Effector memory CD4-positive, alpha-beta T cell (primary cell): ENCODE measurements around the gene TXNRD2.

Experiments used
- DNase-seq, 3 donors: peaks; one replicate each; pipeline ENCODE4 v3.0.0-alpha.2; 2020
- H3K27ac ChIP-seq: 2 replicates; pipeline ENCODE4 v1.7.0; 2013; ENCODE audit warnings: mild to moderate bottlenecking, low read length, moderate library complexity; ENCODE audit not compliant: insufficient read depth, poor library complexity, severe bottlenecking
- H3K27me3 ChIP-seq: replicated peaks from 2 replicates; pipeline ENCODE4 v1.7.0; 2013; ENCODE audit warnings: mild to moderate bottlenecking, low read length; ENCODE audit not compliant: insufficient read depth, control insufficient read depth, poor library complexity, severe bottlenecking
- H3K36me3 ChIP-seq: 2 replicates; pipeline ENCODE4 v1.7.0; 2013; ENCODE audit warnings: mild to moderate bottlenecking, low read length, moderate library complexity; ENCODE audit not compliant: control insufficient read depth, insufficient read depth
- H3K4me1 ChIP-seq: 2 replicates; pipeline ENCODE4 v1.7.0; 2013; ENCODE audit warnings: low read length, mild to moderate bottlenecking; ENCODE audit not compliant: control insufficient read depth, insufficient read depth, poor library complexity, severe bottlenecking
- H3K4me3 ChIP-seq: 2 replicates; pipeline ENCODE4 v1.7.0; 2013; ENCODE audit warnings: low read length, low read depth, mild to moderate bottlenecking; ENCODE audit not compliant: insufficient read depth, poor library complexity, severe bottlenecking
- H3K9me3 ChIP-seq: 2 replicates; pipeline ENCODE4 v1.7.0; 2013; ENCODE audit warnings: mild to moderate bottlenecking, low read length, moderate library complexity; ENCODE audit not compliant: control insufficient read depth

Gene TXNRD2

DNA sequence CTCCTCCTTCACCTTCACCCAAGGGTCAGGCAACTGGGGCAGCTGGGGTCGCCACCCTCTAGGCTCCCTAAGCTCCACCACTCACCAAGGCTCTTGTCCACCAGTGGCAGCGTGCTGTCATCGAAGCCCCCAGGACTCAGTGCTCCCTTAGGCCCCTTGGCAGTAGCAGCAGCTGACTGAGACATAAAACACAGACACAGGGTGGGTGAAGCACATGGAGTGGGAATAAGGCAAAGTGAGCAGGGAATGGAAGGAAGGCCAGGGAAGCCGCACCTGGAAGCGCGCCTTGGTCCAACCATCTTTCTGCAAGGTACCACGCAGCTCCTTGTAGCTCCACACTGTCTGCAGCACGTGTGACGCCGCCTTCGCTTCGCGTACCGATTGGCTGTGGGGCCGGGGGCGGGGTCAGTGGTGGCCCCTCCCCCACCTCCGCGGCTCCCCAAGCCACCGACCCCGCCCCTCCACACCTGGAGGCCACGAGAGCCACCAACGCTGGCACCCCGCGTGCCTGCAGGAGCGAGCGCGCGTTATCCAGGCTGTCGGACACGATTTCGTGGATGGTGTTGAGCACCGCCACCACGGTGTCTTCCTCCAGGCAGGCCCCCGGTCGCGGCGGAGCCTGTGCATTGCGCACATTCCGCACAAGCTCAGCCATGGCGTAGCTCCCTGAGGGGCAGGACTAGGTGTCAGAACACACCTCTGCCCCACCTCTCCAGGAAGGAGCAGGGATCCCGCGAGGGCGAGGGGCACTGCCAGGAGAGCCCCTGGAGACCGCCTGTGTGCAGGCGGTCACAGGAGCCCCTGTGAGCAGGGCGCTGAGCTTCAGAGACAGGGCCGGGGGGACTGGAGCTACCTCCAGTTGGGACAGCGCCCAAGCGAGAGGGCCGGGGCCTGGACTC, 31.3 kb upstream of the TXNRD2 start:
- H3K27ac ChIP-seq = no peak overlapping the region
- no peak for DNase-seq
- H3K9me3 ChIP-seq = no peaks in the 10 kb centered on the region
- H3K4me3 ChIP-seq = no peak overlapping the region
- no peaks in the 10 kb centered on the region for H3K36me3 ChIP-seq
- H3K4me1 ChIP-seq = peaks cover 4% of the 10 kb centered on the region
- no peaks in the 10 kb centered on the region for H3K27me3 ChIP-seq

DNA sequence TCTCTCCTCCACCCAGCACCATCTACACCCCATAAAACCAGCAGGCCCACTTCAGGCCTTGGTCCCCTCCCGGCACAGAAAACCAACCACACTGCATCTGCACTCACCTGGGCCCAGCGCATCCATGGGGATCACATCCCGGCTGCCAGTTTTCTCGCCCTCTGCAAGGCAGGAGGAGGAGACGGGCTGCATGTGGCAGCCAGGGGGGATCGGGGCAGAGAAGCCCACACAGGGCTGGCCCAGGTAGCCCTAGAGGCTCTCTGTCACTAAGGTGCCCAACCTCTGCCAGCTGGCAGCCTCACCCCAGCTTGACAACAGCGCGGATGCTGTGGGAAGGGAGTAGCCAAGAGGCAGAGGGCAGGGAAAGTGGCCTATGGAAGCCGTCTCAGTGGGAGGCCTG, 30.6 kb upstream of the TXNRD2 start:
- DNase-seq = no peak
- H3K4me3 ChIP-seq = no peak overlapping the region
- peaks cover 4% of the 10 kb centered on the region for H3K4me1 ChIP-seq
- no peaks in the 10 kb centered on the region for H3K27me3 ChIP-seq
- no peaks in the 10 kb centered on the region for H3K9me3 ChIP-seq
- no peaks in the 10 kb centered on the region for H3K36me3 ChIP-seq
- no peak overlapping the region for H3K27ac ChIP-seq

DNA sequence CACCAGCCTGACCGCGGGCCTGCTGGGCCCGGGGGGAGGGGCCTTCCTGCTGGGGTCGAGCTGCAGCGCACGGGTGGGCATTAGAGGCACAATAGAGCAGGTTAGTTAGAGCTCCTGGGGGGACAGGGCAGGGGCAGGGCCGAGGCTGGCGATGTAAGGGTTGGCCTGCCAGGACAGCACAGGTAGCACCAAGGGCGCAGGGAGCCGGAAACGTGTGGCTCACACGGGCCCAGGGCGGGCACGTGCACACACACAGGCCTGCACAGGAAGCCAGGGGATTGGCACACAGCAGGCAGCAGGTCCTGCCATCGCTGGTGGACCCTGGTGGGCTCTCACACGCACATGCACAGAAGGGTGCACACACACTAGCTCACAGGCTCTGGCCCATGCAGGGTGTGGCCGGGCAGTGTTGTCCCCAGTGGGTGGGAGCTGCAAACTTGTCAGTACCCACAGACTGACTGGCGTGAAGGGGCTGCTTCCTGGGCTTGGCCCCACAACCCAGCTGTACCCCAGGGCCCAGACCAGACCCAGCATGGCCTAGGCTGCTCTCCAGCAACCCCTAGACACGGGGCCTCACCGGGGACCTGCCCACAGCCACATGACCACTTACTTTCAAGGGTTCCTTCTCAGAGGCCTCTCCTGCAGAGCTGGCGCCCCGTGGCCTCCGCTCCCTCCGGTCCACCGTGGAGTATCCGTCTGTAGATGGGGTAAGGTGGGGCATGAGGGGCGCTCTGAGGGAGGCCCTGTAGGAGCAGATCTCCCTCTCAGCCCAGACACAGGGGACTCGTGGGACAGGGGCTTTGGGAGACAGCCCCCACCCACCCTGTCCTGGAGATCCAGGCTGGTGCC, 29.9 kb upstream of the TXNRD2 start:
- Histone ChIP-seq H3K27me3 (no peaks in the 10 kb centered on the region), H3K9me3 (no peaks in the 10 kb centered on the region), H3K4me3 (no peak overlapping the region), H3K4me1 (peaks cover 4% of the 10 kb centered on the region), H3K36me3 (peaks cover 4% of the 10 kb centered on the region), H3K27ac (no peak overlapping the region)
- no peak for DNase-seq

DNA sequence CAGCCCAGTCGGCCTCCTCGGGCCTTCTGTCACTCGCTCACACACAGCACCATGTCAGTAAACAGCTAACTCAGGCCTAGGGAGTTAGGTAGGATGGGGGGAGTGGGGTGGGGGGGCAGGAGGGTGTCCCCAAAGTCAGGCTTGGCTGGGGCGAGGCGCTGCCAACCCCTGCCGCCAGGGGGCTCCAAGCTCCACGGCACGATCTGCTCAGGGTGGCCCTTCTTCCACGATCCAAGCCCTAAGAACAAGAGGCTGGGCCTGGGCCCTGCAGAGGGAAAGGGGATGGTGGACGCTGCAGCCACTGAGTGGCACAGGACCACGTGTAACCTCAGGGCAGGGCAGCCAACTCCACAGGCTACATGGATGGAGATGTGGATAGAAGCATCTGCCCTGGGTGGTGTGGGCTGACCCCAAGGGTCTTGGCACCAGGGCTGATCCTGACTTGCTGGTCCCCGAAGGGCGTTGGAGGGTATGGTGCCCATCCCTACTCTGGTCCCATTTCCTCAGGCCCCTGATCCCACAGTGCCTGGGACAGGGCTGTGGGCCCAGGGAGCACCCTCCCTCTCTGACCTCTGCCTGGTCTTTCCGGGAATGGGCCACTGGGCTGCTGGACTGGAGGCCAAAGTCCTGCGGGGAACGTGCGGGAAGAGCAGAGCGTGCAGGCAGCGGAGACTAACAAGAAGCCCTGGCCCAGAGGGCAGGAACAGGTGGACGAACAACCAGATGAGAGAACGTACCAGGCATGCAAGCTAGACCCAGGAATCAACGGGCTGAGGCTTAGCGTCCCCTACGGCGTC, 29.1 kb upstream of the TXNRD2 start:
- Histone ChIP-seq H3K27me3 (no peaks in the 10 kb centered on the region), H3K27ac (no peak overlapping the region), H3K4me1 (peaks cover 4% of the 10 kb centered on the region), H3K36me3 (peaks cover 4% of the 10 kb centered on the region), H3K4me3 (no peak overlapping the region), H3K9me3 (no peaks in the 10 kb centered on the region)
- DNase-seq = peak; percentile 54 to 62 (median 56)

DNA sequence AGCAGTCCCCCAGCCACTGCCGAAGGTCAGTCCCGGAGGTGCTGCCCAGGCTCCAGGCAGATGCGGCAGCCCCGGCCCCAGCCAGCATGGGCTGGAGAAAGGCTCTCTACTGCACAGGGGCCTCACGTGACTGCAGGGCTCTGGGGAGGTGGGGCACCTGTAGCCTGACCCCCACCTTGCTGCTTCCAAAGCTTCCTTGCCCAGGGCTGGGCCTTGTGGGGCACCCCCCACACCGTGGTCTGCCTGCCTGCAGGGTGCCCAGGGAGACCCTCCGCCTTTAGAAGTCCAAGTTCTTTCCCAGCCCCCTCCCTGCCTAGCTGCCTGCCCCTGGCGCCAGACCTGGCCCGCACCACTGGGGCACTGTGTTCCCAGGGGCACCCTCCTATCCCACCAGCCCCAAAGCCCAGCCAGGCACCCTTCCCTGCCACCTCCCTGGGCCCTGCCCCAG, 28.4 kb upstream of the TXNRD2 start:
- Histone ChIP-seq H3K4me3 (no peak overlapping the region), H3K27ac (no peak overlapping the region), H3K36me3 (peaks cover 4% of the 10 kb centered on the region), H3K4me1 (peaks cover 4% of the 10 kb centered on the region), H3K27me3 (no peaks in the 10 kb centered on the region), H3K9me3 (no peaks in the 10 kb centered on the region)
- no peak for DNase-seq

DNA sequence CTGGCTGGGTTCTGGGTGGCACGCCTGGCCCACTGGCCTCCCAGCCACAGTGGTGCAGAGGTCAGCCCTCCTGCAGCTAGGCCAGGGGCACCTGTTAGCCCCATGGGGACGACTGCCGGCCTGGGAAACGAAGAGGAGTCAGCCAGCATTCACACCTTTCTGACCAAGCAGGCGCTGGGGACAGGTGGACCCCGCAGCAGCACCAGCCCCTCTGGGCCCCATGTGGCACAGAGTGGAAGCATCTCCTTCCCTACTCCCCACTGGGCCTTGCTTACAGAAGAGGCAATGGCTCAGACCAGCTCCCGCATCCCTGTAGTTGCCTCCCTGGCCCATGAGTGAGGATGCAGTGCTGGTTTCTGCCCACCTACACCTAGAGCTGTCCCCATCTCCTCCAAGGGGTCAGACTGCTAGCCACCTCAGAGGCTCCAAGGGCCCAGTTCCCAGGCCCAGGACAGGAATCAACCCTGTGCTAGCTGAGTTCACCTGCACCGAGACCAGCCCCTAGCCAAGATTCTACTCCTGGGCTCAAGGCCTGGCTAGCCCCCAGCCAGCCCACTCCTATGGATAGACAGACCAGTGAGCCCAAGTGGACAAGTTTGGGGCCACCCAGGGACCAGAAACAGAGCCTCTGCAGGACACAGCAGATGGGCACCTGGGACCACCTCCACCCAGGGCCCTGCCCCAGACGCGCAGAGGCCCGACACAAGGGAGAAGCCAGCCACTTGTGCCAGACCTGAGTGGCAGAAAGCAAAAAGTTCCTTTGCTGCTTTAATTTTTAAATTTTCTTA, 27.7 kb upstream of the TXNRD2 start:
- DNase-seq = no peak
- Histone ChIP-seq H3K36me3 (peaks cover 4% of the 10 kb centered on the region), H3K9me3 (no peaks in the 10 kb centered on the region), H3K27ac (no peak overlapping the region), H3K4me1 (peaks cover 4% of the 10 kb centered on the region), H3K4me3 (no peak overlapping the region), H3K27me3 (no peaks in the 10 kb centered on the region)

DNA sequence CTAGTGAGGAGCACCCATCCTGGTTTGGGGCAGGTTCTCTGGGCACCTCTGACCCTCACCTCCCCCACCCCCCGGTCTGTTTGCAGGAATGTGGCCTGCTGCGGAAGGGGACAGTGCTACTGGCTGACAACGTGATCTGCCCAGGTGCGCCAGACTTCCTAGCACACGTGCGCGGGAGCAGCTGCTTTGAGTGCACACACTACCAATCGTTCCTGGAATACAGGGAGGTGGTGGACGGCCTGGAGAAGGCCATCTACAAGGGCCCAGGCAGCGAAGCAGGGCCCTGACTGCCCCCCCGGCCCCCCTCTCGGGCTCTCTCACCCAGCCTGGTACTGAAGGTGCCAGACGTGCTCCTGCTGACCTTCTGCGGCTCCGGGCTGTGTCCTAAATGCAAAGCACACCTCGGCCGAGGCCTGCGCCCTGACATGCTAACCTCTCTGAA, 26.9 kb upstream of the TXNRD2 start:
- H3K27ac ChIP-seq = no peak overlapping the region
- H3K9me3 ChIP-seq = no peaks in the 10 kb centered on the region
- DNase-seq = no peak
- H3K4me3 ChIP-seq = no peak overlapping the region
- peaks cover 4% of the 10 kb centered on the region for H3K4me1 ChIP-seq
- H3K27me3 ChIP-seq = no peaks in the 10 kb centered on the region
- peaks cover 4% of the 10 kb centered on the region for H3K36me3 ChIP-seq

DNA sequence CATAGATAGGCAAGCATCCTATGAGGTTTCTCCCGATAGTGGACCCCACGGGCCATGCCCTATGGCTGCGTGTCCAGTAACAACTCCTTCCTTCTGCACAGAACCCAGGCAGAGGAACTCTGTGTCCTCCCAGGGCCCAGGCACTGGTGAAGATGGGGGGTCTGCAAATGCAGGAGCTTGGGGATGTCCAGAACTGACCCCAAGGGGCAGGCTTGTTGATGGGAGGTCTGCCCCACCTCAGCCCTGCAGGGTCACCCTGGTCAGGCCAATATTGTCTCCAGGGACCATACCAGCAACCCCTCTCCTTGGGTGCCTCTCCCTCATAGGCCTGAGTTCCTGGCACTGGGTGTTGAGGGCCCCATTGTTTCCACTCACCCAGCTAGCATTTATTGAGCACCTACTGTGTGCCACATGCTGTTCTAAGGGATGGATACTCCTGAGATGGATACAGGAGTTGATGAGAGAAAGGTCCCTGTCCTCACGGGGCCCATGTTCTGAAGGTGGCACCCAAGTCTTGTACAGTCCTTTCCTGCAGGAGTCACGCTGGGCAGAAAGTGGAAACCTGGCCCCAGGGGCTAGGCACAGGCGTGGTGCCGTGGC, 26.3 kb upstream of the TXNRD2 start:
- no peak overlapping the region for H3K4me3 ChIP-seq
- H3K27ac ChIP-seq = no peak overlapping the region
- no peaks in the 10 kb centered on the region for H3K27me3 ChIP-seq
- no peaks in the 10 kb centered on the region for H3K9me3 ChIP-seq
- H3K4me1 ChIP-seq = peaks cover 4% of the 10 kb centered on the region
- no peak for DNase-seq
- peaks cover 4% of the 10 kb centered on the region for H3K36me3 ChIP-seq
